K562 (cell line): ENCODE results near the gene ERMARD. TPM values are rescaled to one million over a fixed set of nuclear protein-coding genes. Genes with fewer than 3 reads are reported as not detected.

Experiments used
- CBFA2T3 ChIP-seq: fragments of 450-650 bp; IDR thresholded peaks from 2 replicates; pipeline ENCODE4 v1.6.1; 2017
- CCNT2 ChIP-seq: IDR thresholded peaks from 2 replicates; pipeline ENCODE4 v1.6.1; 2011; ENCODE audit warnings: borderline replicate concordance, low read depth, mild to moderate bottlenecking, moderate library complexity, mixed read lengths, low read length; ENCODE audit not compliant: insufficient read length; ENCODE audit errors: extremely low read depth
- DPF2 ChIP-seq: fragments of 450-650 bp; IDR thresholded peaks from 2 replicates; pipeline ENCODE4 v1.6.1; 2016
- ETS2 ChIP-seq: IDR thresholded peaks from 2 replicates; pipeline ENCODE4 v1.6.1; 2016; ENCODE audit warnings: borderline replicate concordance, missing genetic modification characterization, mild to moderate bottlenecking, moderate library complexity, missing compliant biosample characterization; ENCODE audit not compliant: poor library complexity, severe bottlenecking
- FOXA1 ChIP-seq: fragments of 450-650 bp; IDR thresholded peaks from 2 replicates; pipeline ENCODE4 v1.6.1; 2016; ENCODE audit warnings: mild to moderate bottlenecking, borderline replicate concordance
- HDAC8 ChIP-seq: fragments of 450-650 bp; IDR thresholded peaks from 2 replicates; pipeline ENCODE4 v1.6.1; 2016; ENCODE audit warnings: mild to moderate bottlenecking, missing genetic modification characterization, moderate library complexity, missing compliant biosample characterization
- MED1 ChIP-seq: sonication (generic); formaldehyde crosslinking; IDR thresholded peaks from 2 replicates; pipeline ENCODE4 v1.8.1; 2023; ENCODE audit warnings: missing genetic modification reagents, borderline replicate concordance
- NFIC ChIP-seq: fragments of 450-650 bp; IDR thresholded peaks from 2 replicates; pipeline ENCODE4 v1.6.1; 2017; ENCODE audit warnings: mild to moderate bottlenecking, inconsistent platforms
- SAP30 ChIP-seq: fragments of 200-600 bp; sonication (generic); IDR thresholded peaks from 2 replicates; pipeline ENCODE4 v1.6.1; 2012; ENCODE audit warnings: borderline replicate concordance, low read depth, mild to moderate bottlenecking, moderate library complexity, low read length, control low read depth, inconsistent platforms; ENCODE audit not compliant: insufficient read depth, poor library complexity, severe bottlenecking
- SMARCA5 ChIP-seq: fragments of 450-650 bp; IDR thresholded peaks from 2 replicates; pipeline ENCODE4 v1.6.1; 2016
- SRSF7 ChIP-seq: fragments of 200-400 bp; formaldehyde crosslinking; optimal IDR thresholded peaks from 2 replicates; pipeline ENCODE3; 2017; ENCODE audit warnings: mild to moderate bottlenecking, low read depth, low read length
- ZC3H4 ChIP-seq: sonication (generic); formaldehyde crosslinking; IDR thresholded peaks from 2 replicates; pipeline ENCODE4 v1.9.0; 2021; ENCODE audit warnings: missing genetic modification reagents, borderline replicate concordance
- ZNF239 ChIP-seq: fragments of 250-450 bp; sonication (Bioruptor Pico); IDR thresholded peaks from 2 replicates; pipeline ENCODE4 v1.4.0; 2020; ENCODE audit warnings: mild to moderate bottlenecking
- ZNF263 ChIP-seq: sonication (generic); formaldehyde crosslinking; IDR thresholded peaks from 2 replicates; pipeline ENCODE4 v1.8.0; 2022; ENCODE audit warnings: mild to moderate bottlenecking, missing genetic modification reagents, borderline replicate concordance
- ZNF436 ChIP-seq: fragments of 250-450, 450-650 bp; sonication (Bioruptor Pico); formaldehyde crosslinking; IDR thresholded peaks from 2 replicates; pipeline ENCODE4 v1.7.0; 2020; ENCODE audit warnings: mild to moderate bottlenecking
- ZNF551 ChIP-seq: fragments of 250-450 bp; sonication (Bioruptor Pico); IDR thresholded peaks from 2 replicates; pipeline ENCODE4 v1.5.0; 2021; ENCODE audit warnings: mild to moderate bottlenecking, moderate library complexity
- ZNF707 ChIP-seq: fragments of 250-450 bp; sonication (Bioruptor Pico); conservative IDR thresholded peaks from 2 replicates; pipeline ENCODE4 v1.8.0; 2022; ENCODE audit warnings: inconsistent platforms, mild to moderate bottlenecking, moderate library complexity
- polyA plus RNA-seq, 8 experiments: library from polyadenylated mRNA; depleted of rRNA in 4 of 8; stranded (reverse) in 5 of 8; unstranded in 3 of 8; fragments of >200 nt; fragmentation: Nextera tagmentation in 2 of 8; fragmentation: Illumina TruSeq in 1 of 8; extraction: Ambion mirVana in 2 of 8; extraction: Trizol in 1 of 8; gene quantifications; 2 replicates each; pipeline versions ENCODE4 v1.2.1 to v1.2.3, GENCODE V29; 2011 to 2014; ENCODE audit warnings: inconsistent platforms in 1 of 8, missing spikeins in 1 of 8
- total RNA-seq, 7 experiments: library from RNA; depleted of rRNA in 6 of 7; stranded (reverse); fragments of >200 nt in 6 of 7; fragmentation: Illumina TruSeq in 2 of 7; extraction: Trizol in 2 of 7; gene quantifications; 2 replicates each; pipeline versions ENCODE4 v1.2.1 to v1.2.3, GENCODE V29; 2011 to 2021; ENCODE audit warnings: low replicate concordance in 1 of 7
- TF ChIP-seq, protein P1 (sequence below): sonication (generic); formaldehyde crosslinking; IDR thresholded peaks from 2 replicates; pipeline ENCODE4 v1.8.0; 2022; ENCODE audit warnings: mild to moderate bottlenecking, low read depth, missing genetic modification reagents
- TF ChIP-seq, protein P2 (sequence below): fragments of 250-450 bp; sonication (Bioruptor Pico); IDR thresholded peaks from 2 replicates; pipeline ENCODE4 v1.5.0; 2022; ENCODE audit warnings: mild to moderate bottlenecking
- TF ChIP-seq, protein P3 (sequence below), 2 experiments: fragments of 450-650 bp; IDR thresholded peaks; 2 replicates each; pipeline ENCODE4 v1.6.1; 2016
- TF ChIP-seq, protein P4 (sequence below): fragments of 250-450 bp; sonication (Bioruptor Pico); IDR thresholded peaks from 2 replicates; pipeline ENCODE4 v1.8.0; 2022; ENCODE audit warnings: moderate library complexity, mild to moderate bottlenecking, inconsistent platforms

ERMARD gene
- total and polyA plus RNA-seq, 9 of the 15 experiments (the other 6 are each of a cell fraction or from before 2014, with no cell fraction given): 14.5 to 68.6 (median 27.7) TPM

DNA sequence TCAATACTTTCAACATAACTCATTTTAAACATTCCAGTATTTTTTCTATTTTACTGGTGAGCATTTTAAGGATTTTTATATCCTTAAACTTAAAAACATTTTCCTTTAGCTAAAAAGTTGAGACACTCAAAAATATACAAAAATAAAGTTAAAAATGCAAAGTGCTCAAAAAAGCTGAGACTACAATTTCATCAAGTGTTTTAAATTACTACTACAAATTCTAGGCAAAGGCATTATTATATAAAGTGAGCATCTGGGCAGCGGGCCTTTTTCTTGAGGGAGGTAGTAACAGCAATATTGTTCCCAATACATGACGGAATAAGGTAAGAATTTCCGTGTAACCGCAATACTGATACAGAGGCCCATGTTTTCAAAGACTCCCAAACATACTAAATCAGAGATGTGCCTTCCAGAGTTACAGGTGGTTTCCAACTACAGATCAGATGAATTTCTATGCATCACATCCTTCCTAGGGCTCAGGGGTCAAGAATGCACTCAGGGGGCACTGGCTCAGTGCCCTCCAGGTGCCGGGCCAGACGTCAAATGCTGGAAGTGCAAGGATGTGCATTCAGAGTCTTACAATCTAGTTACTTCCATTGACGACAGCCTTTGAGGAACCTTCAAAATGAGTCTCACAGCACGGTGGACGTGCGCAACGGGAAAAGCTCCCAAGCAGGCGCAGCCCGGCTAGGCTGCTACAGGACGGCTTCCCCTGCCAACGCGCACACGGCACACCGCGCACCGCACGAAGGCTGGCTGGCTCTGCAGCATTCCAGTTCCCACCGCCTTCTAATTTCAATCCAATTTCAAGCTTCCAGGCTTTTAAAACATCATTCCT is 28.8 kb upstream of the ERMARD start (continued):
- TF ChIP-seq, protein P1, sequence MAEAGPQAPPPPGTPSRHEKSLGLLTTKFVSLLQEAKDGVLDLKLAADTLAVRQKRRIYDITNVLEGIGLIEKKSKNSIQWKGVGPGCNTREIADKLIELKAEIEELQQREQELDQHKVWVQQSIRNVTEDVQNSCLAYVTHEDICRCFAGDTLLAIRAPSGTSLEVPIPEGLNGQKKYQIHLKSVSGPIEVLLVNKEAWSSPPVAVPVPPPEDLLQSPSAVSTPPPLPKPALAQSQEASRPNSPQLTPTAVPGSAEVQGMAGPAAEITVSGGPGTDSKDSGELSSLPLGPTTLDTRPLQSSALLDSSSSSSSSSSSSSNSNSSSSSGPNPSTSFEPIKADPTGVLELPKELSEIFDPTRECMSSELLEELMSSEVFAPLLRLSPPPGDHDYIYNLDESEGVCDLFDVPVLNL (CRISPR knock-in tag): no peak
- TF ChIP-seq ZNF551 (no peak), NFIC (no peak; the same call in 1 of the 2 replicates), HDAC8 (tag) (no peak), SMARCA5 (no peak), FOXA1 (no peak), SAP30 (peak; percentile 12), ETS2 (tag) (no peak), ZNF436 (CRISPR knock-in tag) (no peak), CBFA2T3 (peak; percentile 11; the same call in 1 of the 2 replicates), ZNF239 (CRISPR knock-in tag) (no peak), ZNF263 (CRISPR knock-in tag) (no peak), ZC3H4 (peak; percentile 90; the same call in 1 of the 2 replicates), DPF2 (peak; percentile 67), ZNF707 (CRISPR knock-in tag) (no peak), MED1 (no peak), CCNT2 (peak; percentile 25), SRSF7 (no peak)
- TF ChIP-seq, protein P2, sequence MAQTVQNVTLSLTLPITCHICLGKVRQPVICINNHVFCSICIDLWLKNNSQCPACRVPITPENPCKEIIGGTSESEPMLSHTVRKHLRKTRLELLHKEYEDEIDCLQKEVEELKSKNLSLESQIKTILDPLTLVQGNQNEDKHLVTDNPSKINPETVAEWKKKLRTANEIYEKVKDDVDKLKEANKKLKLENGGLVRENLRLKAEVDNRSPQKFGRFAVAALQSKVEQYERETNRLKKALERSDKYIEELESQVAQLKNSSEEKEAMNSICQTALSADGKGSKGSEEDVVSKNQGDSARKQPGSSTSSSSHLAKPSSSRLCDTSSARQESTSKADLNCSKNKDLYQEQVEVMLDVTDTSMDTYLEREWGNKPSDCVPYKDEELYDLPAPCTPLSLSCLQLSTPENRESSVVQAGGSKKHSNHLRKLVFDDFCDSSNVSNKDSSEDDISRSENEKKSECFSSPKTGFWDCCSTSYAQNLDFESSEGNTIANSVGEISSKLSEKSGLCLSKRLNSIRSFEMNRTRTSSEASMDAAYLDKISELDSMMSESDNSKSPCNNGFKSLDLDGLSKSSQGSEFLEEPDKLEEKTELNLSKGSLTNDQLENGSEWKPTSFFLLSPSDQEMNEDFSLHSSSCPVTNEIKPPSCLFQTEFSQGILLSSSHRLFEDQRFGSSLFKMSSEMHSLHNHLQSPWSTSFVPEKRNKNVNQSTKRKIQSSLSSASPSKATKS: no peak
- TF ChIP-seq, protein P3, sequence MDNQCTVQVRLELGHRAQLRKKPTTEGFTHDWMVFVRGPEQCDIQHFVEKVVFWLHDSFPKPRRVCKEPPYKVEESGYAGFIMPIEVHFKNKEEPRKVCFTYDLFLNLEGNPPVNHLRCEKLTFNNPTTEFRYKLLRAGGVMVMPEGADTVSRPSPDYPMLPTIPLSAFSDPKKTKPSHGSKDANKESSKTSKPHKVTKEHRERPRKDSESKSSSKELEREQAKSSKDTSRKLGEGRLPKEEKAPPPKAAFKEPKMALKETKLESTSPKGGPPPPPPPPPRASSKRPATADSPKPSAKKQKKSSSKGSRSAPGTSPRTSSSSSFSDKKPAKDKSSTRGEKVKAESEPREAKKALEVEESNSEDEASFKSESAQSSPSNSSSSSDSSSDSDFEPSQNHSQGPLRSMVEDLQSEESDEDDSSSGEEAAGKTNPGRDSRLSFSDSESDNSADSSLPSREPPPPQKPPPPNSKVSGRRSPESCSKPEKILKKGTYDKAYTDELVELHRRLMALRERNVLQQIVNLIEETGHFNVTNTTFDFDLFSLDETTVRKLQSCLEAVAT (IDR thresholded peaks at IDR 0.05): peak in 1 of 2 experiments; percentile 69; a peak in 2 of 4 replicates
- TF ChIP-seq, protein P4, sequence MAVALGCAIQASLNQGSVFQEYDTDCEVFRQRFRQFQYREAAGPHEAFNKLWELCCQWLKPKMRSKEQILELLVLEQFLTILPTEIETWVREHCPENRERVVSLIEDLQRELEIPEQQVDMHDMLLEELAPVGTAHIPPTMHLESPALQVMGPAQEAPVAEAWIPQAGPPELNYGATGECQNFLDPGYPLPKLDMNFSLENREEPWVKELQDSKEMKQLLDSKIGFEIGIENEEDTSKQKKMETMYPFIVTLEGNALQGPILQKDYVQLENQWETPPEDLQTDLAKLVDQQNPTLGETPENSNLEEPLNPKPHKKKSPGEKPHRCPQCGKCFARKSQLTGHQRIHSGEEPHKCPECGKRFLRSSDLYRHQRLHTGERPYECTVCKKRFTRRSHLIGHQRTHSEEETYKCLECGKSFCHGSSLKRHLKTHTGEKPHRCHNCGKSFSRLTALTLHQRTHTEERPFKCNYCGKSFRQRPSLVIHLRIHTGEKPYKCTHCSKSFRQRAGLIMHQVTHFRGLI: no peak
